Erythroblast (primary cell): ENCODE data around the gene TCEAL3.
"Not testable (repeated sequence)": the region's sequence is repeated elsewhere in the genome, so short reads cannot be mapped to it uniquely, and the experiment has no call there.

Experiments used
- GATA1 ChIP-seq: IDR thresholded peaks from 2 replicates; pipeline ENCODE4 v1.6.1; 2011; ENCODE audit warnings: low read depth, mild to moderate bottlenecking, control low read depth, low read length, moderate library complexity
- POLR2A ChIP-seq: IDR thresholded peaks from 2 replicates; pipeline ENCODE4 v1.6.1; 2011; ENCODE audit warnings: mild to moderate bottlenecking, low read length

- TF ChIP-seq POLR2A, GATA1: not testable (repeated sequence)
Observed at GRCh38 chrX:103595202-103595601, 12.6 kb upstream of the TCEAL3 start.
